Hepatocyte (in vitro differentiated cells): ENCODE data around the gene RHOXF2B.
"Not testable (repeated sequence)": the region's sequence is repeated elsewhere in the genome, so short reads cannot be mapped to it uniquely, and the experiment has no call there.

ENCODE experiments used
- CTCF ChIP-seq: fragments of 200-600 bp; sonication (generic); IDR thresholded peaks from 2 replicates; pipeline ENCODE4 v1.5.1; 2016; ENCODE audit warnings: antibody characterized with exemption, mild to moderate bottlenecking; ENCODE audit not compliant: poor library complexity
- EZH2 ChIP-seq: fragments of 200-600 bp; sonication (generic); IDR thresholded peaks from 2 replicates; pipeline ENCODE4 v1.6.1; 2016; ENCODE audit warnings: antibody characterized with exemption, mild to moderate bottlenecking, borderline replicate concordance

- TF ChIP-seq CTCF, EZH2: not testable (repeated sequence)
These were observed 41.8 kb downstream of the RHOXF2B start for GRCh38 chrX:120035522-120036309.
